Measurements from ENCODE around the gene SLC4A1AP. TPM values are rescaled to one million over a fixed set of nuclear protein-coding genes. Genes with fewer than 3 reads are reported as not detected.
"Not testable (repeated sequence)": the region's sequence is repeated elsewhere in the genome, so short reads cannot be mapped to it uniquely, and the experiment has no call there.

Gene SLC4A1AP
- total RNA-seq, 1 donor: 27.9 TPM

GRCh38 chr2:27683390-27684071 lies 19.8 kb downstream of the SLC4A1AP start:
- Histone ChIP-seq H3K4me3 (ENCODE audit: insufficient read depth, low read length) (no peak overlapping the region), H3K36me3 (ENCODE audit: insufficient read depth, low read length) (peaks cover 51% of the 10 kb centered on the region), H3K4me2 (ENCODE audit: insufficient read depth, low read length) (peak overlapping the region; percentile 11), H3K27ac (ENCODE audit: low read depth, low read length) (peak overlapping the region; percentile 96), H3K4me1 (ENCODE audit: insufficient read depth, low read length) (peaks cover 30% of the 10 kb centered on the region), H3K79me2 (ENCODE audit: insufficient read depth, low read length) (no peaks in the 10 kb centered on the region), H2AFZ (ENCODE audit: low read length) (peak overlapping the region; percentile 7), H3K27me3 (ENCODE audit: insufficient read depth, low read length) (no peaks in the 10 kb centered on the region), H4K20me1 (ENCODE audit: insufficient read depth, low read length) (no peaks in the 10 kb centered on the region), H3K9me3 (ENCODE audit: low read depth, low read length) (no peaks in the 10 kb centered on the region)
- TF ChIP-seq CTCF (IDR thresholded peaks at IDR 0.05; ENCODE audit: extremely low read depth, low read depth, low read length): peak; percentile 99
- no peak for DNase-seq (ENCODE audit: insufficient read length, low spot score, missing footprints)

- not testable (repeated sequence) for H3K27me3 ChIP-seq (ENCODE audit: insufficient read depth, low read length); H3K79me2 ChIP-seq (ENCODE audit: insufficient read depth, low read length); H3K9me3 ChIP-seq (ENCODE audit: low read depth, low read length); H3K27ac ChIP-seq (ENCODE audit: low read depth, low read length); H3K4me3 ChIP-seq (ENCODE audit: insufficient read depth, low read length); H4K20me1 ChIP-seq (ENCODE audit: insufficient read depth, low read length); H2AFZ ChIP-seq (ENCODE audit: low read length); H3K4me2 ChIP-seq (ENCODE audit: insufficient read depth, low read length); DNase-seq (ENCODE audit: insufficient read length, low spot score, missing footprints)
- H3K36me3 ChIP-seq (ENCODE audit: insufficient read depth, low read length): peaks cover 50% of the 10 kb centered on the region
- peaks cover 30% of the 10 kb centered on the region for H3K4me1 ChIP-seq (ENCODE audit: insufficient read depth, low read length)
Observed at GRCh38 chr2:27685006-27685405, 21.3 kb downstream of the SLC4A1AP start.

- Histone ChIP-seq H4K20me1 (ENCODE audit: insufficient read depth, low read length) (no peaks in the 10 kb centered on the region), H3K79me2 (ENCODE audit: insufficient read depth, low read length) (no peaks in the 10 kb centered on the region), H3K4me3 (ENCODE audit: insufficient read depth, low read length) (no peak overlapping the region), H3K4me2 (ENCODE audit: insufficient read depth, low read length) (no peak overlapping the region), H3K27ac (ENCODE audit: low read depth, low read length) (no peak overlapping the region), H3K27me3 (ENCODE audit: insufficient read depth, low read length) (no peaks in the 10 kb centered on the region), H2AFZ (ENCODE audit: low read length) (no peak overlapping the region), H3K4me1 (ENCODE audit: insufficient read depth, low read length) (peaks cover 30% of the 10 kb centered on the region), H3K9me3 (ENCODE audit: low read depth, low read length) (no peaks in the 10 kb centered on the region), H3K36me3 (ENCODE audit: insufficient read depth, low read length) (peaks cover 50% of the 10 kb centered on the region)
- DNase-seq (ENCODE audit: insufficient read length, low spot score, missing footprints): no peak
- no peak for TF ChIP-seq CTCF (IDR thresholded peaks at IDR 0.05; ENCODE audit: extremely low read depth, low read depth, low read length)
Observed at GRCh38 chr2:27685577-27685976, 21.9 kb downstream of the SLC4A1AP start.

- Histone ChIP-seq H3K4me1 (ENCODE audit: insufficient read depth, low read length) (peaks cover 14% of the 10 kb centered on the region), H3K27ac (ENCODE audit: low read depth, low read length) (no peak overlapping the region), H3K79me2 (ENCODE audit: insufficient read depth, low read length) (no peaks in the 10 kb centered on the region), H3K36me3 (ENCODE audit: insufficient read depth, low read length) (peaks cover 50% of the 10 kb centered on the region), H4K20me1 (ENCODE audit: insufficient read depth, low read length) (no peaks in the 10 kb centered on the region), H3K9me3 (ENCODE audit: low read depth, low read length) (no peaks in the 10 kb centered on the region), H3K4me3 (ENCODE audit: insufficient read depth, low read length) (no peak overlapping the region), H2AFZ (ENCODE audit: low read length) (no peak overlapping the region), H3K4me2 (ENCODE audit: insufficient read depth, low read length) (no peak overlapping the region), H3K27me3 (ENCODE audit: insufficient read depth, low read length) (no peaks in the 10 kb centered on the region)
- no peak for DNase-seq (ENCODE audit: insufficient read length, low spot score, missing footprints)
- TF ChIP-seq CTCF (IDR thresholded peaks at IDR 0.05; ENCODE audit: extremely low read depth, low read depth, low read length): no peak
Observed at GRCh38 chr2:27687232-27687631, 23.5 kb downstream of the SLC4A1AP start.
